Heart right ventricle (tissue), 16 donors: ENCODE results near the gene KIF26A. TPM values are rescaled to one million over a fixed set of nuclear protein-coding genes. Genes with fewer than 3 reads are reported as not detected.

Experiments used
- ATAC-seq, 8 donors: fragments of 200-7000 bp; cut with Tn5 transposase; one replicate each; pipeline ENCODE4 v1.9.1; 2020; ENCODE audit warnings: mild to moderate bottlenecking in 8 of 8, moderate library complexity in 8 of 8, moderate number of reproducible peaks in 1 of 8
- DNase-seq, 2 donors: peaks; one replicate each; pipeline ENCODE4 v3.0.0-alpha.2; 2020
- H3K27ac ChIP-seq, 10 donors: fragments of 200-600 bp; sonication (generic) in 2 of 10; one replicate each; pipeline versions ENCODE4 v1.5.0 to v1.8.0; 2020 to 2022; ENCODE audit warnings: mild to moderate bottlenecking in 3 of 10
- H3K27me3 ChIP-seq, 7 donors: fragments of 200-600 bp; one replicate each; pipeline ENCODE4 v1.8.0; 2021 to 2022; ENCODE audit warnings: mild to moderate bottlenecking in 2 of 7
- H3K36me3 ChIP-seq, 9 donors: fragments of 200-600 bp; sonication (generic) in 1 of 9; one replicate each; pipeline versions ENCODE4 v1.5.0 to v1.8.0; 2020 to 2022; ENCODE audit warnings: mild to moderate bottlenecking in 2 of 9
- H3K4me1 ChIP-seq, 9 donors: fragments of 200-600 bp; sonication (generic) in 1 of 9; one replicate each; pipeline versions ENCODE4 v1.5.0 to v1.8.0; 2020 to 2022; ENCODE audit warnings: mild to moderate bottlenecking in 4 of 9
- H3K4me3 ChIP-seq, 10 donors: fragments of 200-600 bp; sonication (generic) in 2 of 10; one replicate each; pipeline versions ENCODE4 v1.5.0 to v1.8.0; 2020 to 2022; ENCODE audit warnings: mild to moderate bottlenecking in 7 of 10, moderate library complexity in 2 of 10
- H3K9me3 ChIP-seq, 11 donors: fragments of 200-600 bp in 10 of 11; sonication (generic) in 2 of 11; one replicate each; pipeline versions ENCODE4 v1.5.0 to v1.8.0; 2013 to 2022; ENCODE audit warnings: mild to moderate bottlenecking in 2 of 11, control low read depth in 1 of 11, moderate library complexity in 1 of 11
- CTCF ChIP-seq, 9 donors: fragments of 200-600 bp; sonication (generic) in 2 of 9; IDR thresholded peaks; one replicate each; pipeline versions ENCODE4 v1.5.0 to v1.8.0; 2021 to 2022; ENCODE audit warnings: antibody characterized with exemption in 9 of 9, mild to moderate bottlenecking in 5 of 9, moderate library complexity in 1 of 9
- WGBS, 2 donors: extraction: QIAGEN DNeasy Blood & Tissue Kit; methylation state at CpG; one replicate each; pipeline ENCODE4 v1.1.7; 2013; ENCODE audit warnings: inconsistent platforms in 1 of 2; 5-methylcytosine and 5-hydroxymethylcytosine counted together
- intact Hi-C, 10 donors: fragments of 100-400 bp; cut with DNase I; formaldehyde crosslinking; loops; one replicate each; pipeline versions ENCODE4 v1.11.1 to v1.14.2; 2022
- polyA plus RNA-seq, 2 donors: library from polyadenylated mRNA; stranded (reverse); fragments of 200-250 nt; gene quantifications; one replicate each; pipeline ENCODE4 v1.2.3, GENCODE V29; 2013
- total RNA-seq, 10 donors: library from RNA; stranded (reverse); fragmentation: NEBNext Ultra II Directional in 3 of 10; extraction: Animal tissue kit (Norgen Biotek cat#: 25700) in 3 of 10; gene quantifications; one replicate each; pipeline versions ENCODE4 v1.2.1 to v1.2.4, GENCODE V29; 2021 to 2023
- donor health status: Arrhythmogenic right ventricular cardiomyopathy.
- donor health status: ischemic (EF 13 %, LVEDD 7.1; RV severe dilation, severe dysfunction).
- donor health status: healthy with polysubstance abuse.
- donor health status: DM: no; HTN: yes; CAD: no.
- donor health status: DM: no; HTN: no; CAD: no.
- donor health status: ischemic (EF 25% LVEDD 6.9; RV normal size, moderate dysfunction).
- donor health status: ischemic (EF 25% LVEDD 5.7; RV mildly dilated, moderate dysfunction).
- donor health status: healthy.
- donor health status: DM: yes; HTN: yes; CAD: no.
- donor health status: Ischemic cardiomyopathy.
- donor health status: ischemic (EF 35%, LVEDD 5.7; RV mildly dilated, moderate dysfunction).
- donor health status: nonischemic (EF 11% LVEDD 7.7; RV severe dilation, severe dysfunction).
- donor health status: DM: yes; HTN: yes; CAD: no.
- donor health status: PGD.
- donor health status: ischemic (EF 29% LVEDD 5.4; RV normal size, mild dysfunction).
- donor health status: nonischemic (EF 23%, LVEDD 6.1; RV moderate dilation, normal function).

KIF26A gene
- total and polyA plus RNA-seq, 12 donors, result 4.1 to 12.2 (median 6.6) TPM

- intact Hi-C loops, result loop anchor here in 2 of 10 donors (5.0 kb wide), 1 partner anchor 73 kb away; no protein-coding TSS in a partner anchor
- no peaks in the 10 kb centered on the region for H3K9me3 ChIP-seq
- 38 to 39% methylated on average over 12 of the region's 12 CpGs for WGBS, 2 donors
- DNase-seq (peak; percentile 48 to 62), ATAC-seq (peak; percentile 18 to 82 (median 60))
- no peaks in the 10 kb centered on the region for H3K27me3 ChIP-seq
- TF ChIP-seq CTCF (IDR thresholded peaks at IDR 0.05), result no peak
- H3K4me3 ChIP-seq, result peak overlapping the region in 5 of 10 donors; percentile 10 to 32 (median 17)
- peak overlapping the region in 6 of 10 donors; percentile 11 to 65 (median 45) for H3K27ac ChIP-seq
- H3K36me3 ChIP-seq, result peaks cover 0 to 12% (median 0%) of the 10 kb centered on the region in 9 donors
- peaks cover 6 to 74% (median 33%) of the 10 kb centered on the region in 9 donors for H3K4me1 ChIP-seq
Measured at GRCh38 chr14:104149617-104150135, 11.3 kb downstream of the KIF26A start.

DNA sequence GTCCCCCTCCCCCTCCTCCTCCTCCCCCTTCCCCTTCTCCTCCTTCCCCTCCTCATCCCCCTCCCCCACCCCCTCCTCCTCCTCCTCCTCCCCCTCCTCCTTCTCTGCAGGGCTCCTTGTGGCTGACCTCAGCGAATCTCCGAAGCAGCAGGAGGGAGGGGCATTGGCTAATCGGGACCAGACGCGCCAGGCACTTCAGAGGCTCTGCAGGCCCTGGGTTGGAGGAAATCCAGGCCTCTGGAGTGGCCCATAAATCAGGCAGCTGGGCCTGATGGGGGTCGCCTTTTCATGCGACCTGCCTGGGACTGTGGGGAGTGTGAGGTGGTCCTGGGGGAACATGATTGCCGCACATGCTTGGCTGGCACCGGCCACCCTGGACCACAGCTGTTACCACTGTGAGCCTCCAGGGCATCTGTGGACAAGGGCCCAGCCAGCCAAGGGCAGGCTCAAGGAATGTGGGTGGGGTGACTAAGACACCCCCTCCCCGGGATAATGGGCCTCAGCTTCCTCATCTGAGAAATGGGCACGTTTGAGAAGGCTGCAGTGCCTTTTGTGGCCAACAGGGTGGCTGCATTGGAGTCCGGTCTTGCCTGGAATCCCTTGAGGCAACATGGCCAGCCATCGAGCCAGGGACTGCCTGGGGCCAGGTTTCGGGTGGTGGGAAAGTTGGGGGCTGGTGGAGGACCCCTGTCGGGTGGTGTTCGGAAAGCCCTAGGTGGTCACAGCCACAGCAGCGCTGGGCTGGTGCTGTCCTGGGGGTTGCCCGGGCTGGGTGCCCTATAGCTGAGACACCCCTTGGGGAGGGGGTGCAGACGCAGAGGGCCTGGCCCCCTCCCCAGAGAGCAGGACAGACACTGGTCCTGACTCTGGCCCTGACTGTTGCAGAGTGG, 12.0 kb downstream of the KIF26A start:
- ATAC-seq, result peak in 2 of 8 donors; percentile 23 to 45
- TF ChIP-seq CTCF (IDR thresholded peaks at IDR 0.05), result peak in 2 of 9 donors; percentile 15 to 20
- H3K27ac ChIP-seq, result peak overlapping the region in 4 of 10 donors; percentile 34 to 69 (median 38)
- WGBS, 2 donors, result 44 to 49% methylated on average over 17 to 19 of the region's 19 CpGs
- H3K9me3 ChIP-seq, result no peaks in the 10 kb centered on the region
- intact Hi-C loops, result no loop called here
- DNase-seq, result peak; percentile 41 to 51
- H3K4me3 ChIP-seq, result no peak overlapping the region
- no peaks in the 10 kb centered on the region for H3K27me3 ChIP-seq
- peaks cover 0 to 12% (median 0%) of the 10 kb centered on the region in 9 donors for H3K36me3 ChIP-seq
- H3K4me1 ChIP-seq, result peaks cover 8 to 72% (median 28%) of the 10 kb centered on the region in 9 donors

- no peaks in the 10 kb centered on the region for H3K9me3 ChIP-seq
- H3K27ac ChIP-seq, result peak overlapping the region in 2 of 10 donors; percentile 34 to 69
- no peak for TF ChIP-seq CTCF (IDR thresholded peaks at IDR 0.05)
- no peaks in the 10 kb centered on the region for H3K27me3 ChIP-seq
- H3K4me1 ChIP-seq, result peaks cover 8 to 73% (median 28%) of the 10 kb centered on the region in 9 donors
- DNase-seq (no peak), ATAC-seq (no peak)
- intact Hi-C loops, result no loop called here
- H3K4me3 ChIP-seq, result no peak overlapping the region
- 85 to 90% methylated on average over 5 of the region's 5 CpGs for WGBS, 2 donors
- H3K36me3 ChIP-seq, result peaks cover 0 to 12% (median 0%) of the 10 kb centered on the region in 9 donors
Measured at GRCh38 chr14:104151026-104151381, 12.6 kb downstream of the KIF26A start.

- no peak for DNase-seq
- peaks cover 0 to 12% (median 0%) of the 10 kb centered on the region in 9 donors for H3K36me3 ChIP-seq
- no peak for TF ChIP-seq CTCF (IDR thresholded peaks at IDR 0.05)
- 92 to 95% methylated on average over 34 of the region's 34 CpGs for WGBS, 2 donors
- no peaks in the 10 kb centered on the region for H3K27me3 ChIP-seq
- H3K4me1 ChIP-seq, result peaks cover 8 to 66% (median 32%) of the 10 kb centered on the region in 9 donors
- no peak for ATAC-seq
- intact Hi-C loops, result no loop called here
- H3K4me3 ChIP-seq, result no peak overlapping the region
- H3K9me3 ChIP-seq, result no peaks in the 10 kb centered on the region
- no peak overlapping the region for H3K27ac ChIP-seq
Measured at GRCh38 chr14:104151566-104152245, 13.3 kb downstream of the KIF26A start.
